Measurements from ENCODE around the gene FKBP2. TPM values are rescaled to one million over a fixed set of nuclear protein-coding genes. Genes with fewer than 3 reads are reported as not detected.

FKBP2 gene
- total RNA-seq, 1 donor from 2014 or later: 66.0 TPM

DNA sequence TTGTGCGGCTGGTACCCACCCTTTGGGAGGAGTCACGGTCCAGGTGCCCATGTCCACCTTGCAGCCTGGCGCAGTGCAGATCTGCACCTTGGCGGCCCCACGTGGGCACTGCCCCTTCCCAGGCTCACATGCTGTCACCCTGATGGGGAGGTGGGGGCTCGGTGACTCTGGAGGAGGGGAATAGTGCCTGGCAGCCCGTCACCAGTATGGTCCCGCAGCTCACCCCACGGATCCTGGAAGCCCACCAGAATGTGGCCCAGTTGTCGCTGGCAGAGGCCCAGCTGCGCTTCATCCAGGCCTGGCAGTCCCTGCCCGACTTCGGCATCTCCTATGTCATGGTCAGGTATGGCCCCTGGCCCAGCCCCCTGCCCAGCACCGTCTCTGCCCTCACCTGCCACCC lies 20.1 kb upstream of the FKBP2 start:
- Histone ChIP-seq H3K4me1 (peaks cover 22% of the 10 kb centered on the region), H3K27ac (no peak overlapping the region), H3K4me3 (no peak overlapping the region), H3K27me3 (no peaks in the 10 kb centered on the region), H3K36me3 (no peaks in the 10 kb centered on the region), H3K9me3 (no peaks in the 10 kb centered on the region)
- no peak for DNase-seq (ENCODE audit: extremely low spot score in 2 of 2)
- intact Hi-C loops (cut with DNase I): no loop called here
- TF ChIP-seq CTCF (IDR thresholded peaks at IDR 0.05) (no peak), POLR2A (IDR thresholded peaks at IDR 0.05) (no peak), POLR2AphosphoS5 (IDR thresholded peaks at IDR 0.05; ENCODE audit: insufficient read depth in 1 of 2, low read depth in 1 of 2) (no peak)

GRCh38 chr11:64222651-64223000 lies 18.3 kb upstream of the FKBP2 start:
- no peaks in the 10 kb centered on the region for H3K27me3 ChIP-seq
- no peak overlapping the region for H3K27ac ChIP-seq
- H3K4me1 ChIP-seq: peaks cover 35% of the 10 kb centered on the region
- H3K9me3 ChIP-seq: no peaks in the 10 kb centered on the region
- DNase-seq (ENCODE audit: extremely low spot score in 2 of 2): no peak
- no peaks in the 10 kb centered on the region for H3K36me3 ChIP-seq
- intact Hi-C loops (cut with DNase I): no loop called here
- TF ChIP-seq CTCF (IDR thresholded peaks at IDR 0.05) (no peak), POLR2AphosphoS5 (IDR thresholded peaks at IDR 0.05; ENCODE audit: insufficient read depth in 1 of 2, low read depth in 1 of 2) (no peak), POLR2A (IDR thresholded peaks at IDR 0.05) (no peak)
- no peak overlapping the region for H3K4me3 ChIP-seq

DNA sequence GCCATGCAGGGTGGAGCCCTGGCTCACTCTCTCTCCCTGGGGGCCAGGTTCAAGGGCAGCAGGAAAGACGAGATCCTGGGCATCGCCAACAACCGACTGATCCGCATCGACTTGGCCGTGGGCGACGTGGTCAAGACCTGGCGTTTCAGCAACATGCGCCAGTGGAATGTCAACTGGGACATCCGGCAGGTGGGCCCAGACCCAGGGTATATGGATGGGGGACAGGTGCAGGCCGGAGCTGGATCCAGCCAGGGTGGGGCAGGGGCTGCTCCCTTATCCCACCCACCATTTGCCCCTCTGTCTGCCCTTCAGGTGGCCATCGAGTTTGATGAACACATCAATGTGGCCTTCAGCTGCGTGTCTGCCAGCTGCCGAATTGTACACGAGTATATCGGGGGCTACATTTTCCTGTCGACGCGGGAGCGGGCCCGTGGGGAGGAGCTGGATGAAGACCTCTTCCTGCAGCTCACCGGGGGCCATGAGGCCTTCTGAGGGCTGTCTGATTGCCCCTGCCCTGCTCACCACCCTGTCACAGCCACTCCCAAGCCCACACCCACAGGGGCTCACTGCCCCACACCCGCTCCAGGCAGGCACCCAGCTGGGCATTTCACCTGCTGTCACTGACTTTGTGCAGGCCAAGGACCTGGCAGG lies 17.8 kb upstream of the FKBP2 start:
- H3K27ac ChIP-seq: no peak overlapping the region
- intact Hi-C loops (cut with DNase I): no loop called here
- TF ChIP-seq CTCF (IDR thresholded peaks at IDR 0.05) (no peak), POLR2AphosphoS5 (IDR thresholded peaks at IDR 0.05; ENCODE audit: insufficient read depth in 1 of 2, low read depth in 1 of 2) (no peak), POLR2A (IDR thresholded peaks at IDR 0.05) (no peak)
- no peak for DNase-seq (ENCODE audit: extremely low spot score in 2 of 2)
- no peaks in the 10 kb centered on the region for H3K27me3 ChIP-seq
- H3K4me3 ChIP-seq: no peak overlapping the region
- H3K9me3 ChIP-seq: no peaks in the 10 kb centered on the region
- no peaks in the 10 kb centered on the region for H3K36me3 ChIP-seq
- H3K4me1 ChIP-seq: peaks cover 39% of the 10 kb centered on the region

GRCh38 chr11:64224151-64224890 lies 16.6 kb upstream of the FKBP2 start:
- intact Hi-C loops (cut with DNase I): no loop called here
- no peak overlapping the region for H3K27ac ChIP-seq
- peaks cover 44% of the 10 kb centered on the region for H3K4me1 ChIP-seq
- H3K4me3 ChIP-seq: no peak overlapping the region
- no peaks in the 10 kb centered on the region for H3K36me3 ChIP-seq
- TF ChIP-seq POLR2A (IDR thresholded peaks at IDR 0.05) (no peak), POLR2AphosphoS5 (IDR thresholded peaks at IDR 0.05; ENCODE audit: insufficient read depth in 1 of 2, low read depth in 1 of 2) (no peak), CTCF (IDR thresholded peaks at IDR 0.05) (no peak)
- no peaks in the 10 kb centered on the region for H3K27me3 ChIP-seq
- H3K9me3 ChIP-seq: no peaks in the 10 kb centered on the region
- DNase-seq (ENCODE audit: extremely low spot score in 2 of 2): no peak
